ENCODE measurements around the gene SLC49A3. TPM values are rescaled to one million over a fixed set of nuclear protein-coding genes. Genes with fewer than 3 reads are reported as not detected.

Gene SLC49A3
- total RNA-seq, 1 experiment from 2014 or later: 0.20 TPM

- H3K4me1 ChIP-seq: no peaks in the 10 kb centered on the region
- CTCF ChIA-PET: no interaction called here
- Mint-ChIP-seq H3K27ac (ENCODE audit: unreplicated experiment) (no peak overlapping the region), H3K27me3 (ENCODE audit: insufficient read depth, unreplicated experiment) (peaks cover 3% of the 10 kb centered on the region), H3K9me3 (ENCODE audit: unreplicated experiment) (peaks cover 6% of the 10 kb centered on the region), H3K4me3 (ENCODE audit: unreplicated experiment) (no peak overlapping the region), H3K4me1 (ENCODE audit: low read depth, unreplicated experiment) (no peaks in the 10 kb centered on the region), H3K36me3 (ENCODE audit: insufficient read depth, unreplicated experiment) (no peaks in the 10 kb centered on the region)
- POLR2A ChIA-PET: no interaction called here
- H3K36me3 ChIP-seq (ENCODE audit: control insufficient read depth, insufficient read depth, low read length): no peaks in the 10 kb centered on the region
- no peak for TF ChIP-seq CTCF (IDR thresholded peaks at IDR 0.05; ENCODE audit: insufficient read depth in 1 of 2, low read depth in 1 of 2, low read length in 1 of 2, severe bottlenecking in 1 of 2, unreplicated experiment in 1 of 2)
- no peaks in the 10 kb centered on the region for H3K9me3 ChIP-seq
- BruUV-seq (replicated peaks): no TSS peak
- intact Hi-C loops (cut with micrococcal nuclease; ENCODE audit: unreplicated experiment): no loop called here
- no peak for DNase-seq
- no peaks in the 10 kb centered on the region for H3K27me3 ChIP-seq (replicated peaks; ENCODE audit: control insufficient read depth, insufficient read depth, low read length)
- H3K4me3 ChIP-seq (ENCODE audit: low read depth, low read length): no peak overlapping the region
Observed at GRCh38 chr4:650461-650860, 38.5 kb downstream of the SLC49A3 start.

- H3K9me3 Mint-ChIP-seq (ENCODE audit: unreplicated experiment): peaks cover 10% of the 10 kb centered on the region
- no peak overlapping the region for H3K27ac Mint-ChIP-seq (ENCODE audit: unreplicated experiment)
- intact Hi-C loops (cut with micrococcal nuclease; ENCODE audit: unreplicated experiment): no loop called here
- Histone ChIP-seq H3K27me3 (replicated peaks; ENCODE audit: control insufficient read depth, insufficient read depth, low read length) (no peaks in the 10 kb centered on the region), H3K9me3 (no peaks in the 10 kb centered on the region), H3K36me3 (ENCODE audit: control insufficient read depth, insufficient read depth, low read length) (no peaks in the 10 kb centered on the region), H3K4me3 (ENCODE audit: low read depth, low read length) (no peak overlapping the region), H3K4me1 (no peaks in the 10 kb centered on the region)
- H3K4me1 Mint-ChIP-seq (ENCODE audit: low read depth, unreplicated experiment): no peaks in the 10 kb centered on the region
- peaks cover 3% of the 10 kb centered on the region for H3K27me3 Mint-ChIP-seq (ENCODE audit: insufficient read depth, unreplicated experiment)
- H3K36me3 Mint-ChIP-seq (ENCODE audit: insufficient read depth, unreplicated experiment): no peaks in the 10 kb centered on the region
- ChIA-PET CTCF (no interaction called here), POLR2A (no interaction called here)
- no peak for TF ChIP-seq CTCF (IDR thresholded peaks at IDR 0.05; ENCODE audit: insufficient read depth in 1 of 2, low read depth in 1 of 2, low read length in 1 of 2, severe bottlenecking in 1 of 2, unreplicated experiment in 1 of 2)
- no TSS peak for BruUV-seq (replicated peaks)
- no peak for DNase-seq
- H3K4me3 Mint-ChIP-seq (ENCODE audit: unreplicated experiment): no peak overlapping the region
Observed at GRCh38 chr4:649751-650310, 39.1 kb downstream of the SLC49A3 start.

- intact Hi-C loops (cut with micrococcal nuclease; ENCODE audit: unreplicated experiment): no loop called here
- Histone ChIP-seq H3K36me3 (ENCODE audit: control insufficient read depth, insufficient read depth, low read length) (no peaks in the 10 kb centered on the region), H3K9me3 (no peaks in the 10 kb centered on the region), H3K4me3 (ENCODE audit: low read depth, low read length) (no peak overlapping the region), H3K27me3 (replicated peaks; ENCODE audit: control insufficient read depth, insufficient read depth, low read length) (no peaks in the 10 kb centered on the region), H3K4me1 (no peaks in the 10 kb centered on the region)
- CTCF ChIA-PET: no interaction called here
- DNase-seq: no peak
- no peak for TF ChIP-seq CTCF (IDR thresholded peaks at IDR 0.05; ENCODE audit: insufficient read depth in 1 of 2, low read depth in 1 of 2, low read length in 1 of 2, severe bottlenecking in 1 of 2, unreplicated experiment in 1 of 2)
- POLR2A ChIA-PET: no interaction called here
- Mint-ChIP-seq H3K4me1 (ENCODE audit: low read depth, unreplicated experiment) (no peaks in the 10 kb centered on the region), H3K27me3 (ENCODE audit: insufficient read depth, unreplicated experiment) (peaks cover 3% of the 10 kb centered on the region), H3K36me3 (ENCODE audit: insufficient read depth, unreplicated experiment) (no peaks in the 10 kb centered on the region), H3K4me3 (ENCODE audit: unreplicated experiment) (no peak overlapping the region), H3K9me3 (ENCODE audit: unreplicated experiment) (peaks cover 10% of the 10 kb centered on the region), H3K27ac (ENCODE audit: unreplicated experiment) (no peak overlapping the region)
- no TSS peak for BruUV-seq (replicated peaks)
Observed at GRCh38 chr4:649293-649625, 39.7 kb downstream of the SLC49A3 start.
